HUES48 (cell line): Measurements from ENCODE around the gene EMC8.

Experiments
- H3K27ac ChIP-seq: one replicate; pipeline ENCODE4 v1.7.0; 2013; ENCODE audit warnings: low read depth, low read length, inconsistent platforms
- H3K27me3 ChIP-seq: 2 replicates; pipeline ENCODE4 v1.6.1; 2013; ENCODE audit warnings: mild to moderate bottlenecking, low read length; ENCODE audit not compliant: control insufficient read depth, insufficient read depth
- H3K36me3 ChIP-seq: 2 replicates; pipeline ENCODE4 v1.6.1; 2013; ENCODE audit warnings: low read length; ENCODE audit not compliant: control insufficient read depth, insufficient read depth
- H3K4me1 ChIP-seq: 2 replicates; pipeline ENCODE4 v1.6.1; 2013; ENCODE audit warnings: mild to moderate bottlenecking, low read length; ENCODE audit not compliant: control insufficient read depth, insufficient read depth
- H3K4me3 ChIP-seq: 2 replicates; pipeline ENCODE4 v1.5.1; 2013; ENCODE audit warnings: mild to moderate bottlenecking, low read depth, low read length
- H3K9ac ChIP-seq: 2 replicates; pipeline ENCODE4 v1.6.1; 2013; ENCODE audit warnings: mild to moderate bottlenecking, low read depth, low read length, moderate library complexity
- H3K9me3 ChIP-seq: 2 replicates; pipeline ENCODE4 v1.6.1; 2013; ENCODE audit warnings: low read length; ENCODE audit not compliant: control insufficient read depth, insufficient read depth

EMC8 gene

DNA sequence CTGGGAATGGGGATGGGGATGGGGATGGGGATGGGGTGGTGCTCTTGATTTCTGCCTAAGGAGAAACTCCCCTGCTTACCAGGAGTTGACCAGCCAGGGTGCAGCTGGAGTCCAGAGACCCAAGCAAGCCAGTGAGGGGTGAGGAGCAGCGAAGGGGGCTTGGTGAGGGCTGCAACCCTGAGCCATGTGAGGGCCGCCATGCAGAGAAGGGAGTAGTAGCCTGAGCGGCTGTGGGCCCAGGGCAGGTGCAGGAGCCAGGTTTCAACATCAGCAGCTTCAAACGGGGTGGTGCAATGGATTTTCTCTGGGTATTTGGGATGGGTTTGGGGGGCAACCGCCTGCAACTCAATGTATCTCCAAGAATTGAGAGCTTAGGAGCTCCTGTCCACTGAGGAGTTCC lies 35.4 kb upstream of the EMC8 start:
- Histone ChIP-seq H3K27me3 (no peaks in the 10 kb centered on the region), H3K36me3 (no peaks in the 10 kb centered on the region), H3K27ac (no peak overlapping the region), H3K4me3 (no peak overlapping the region), H3K4me1 (no peaks in the 10 kb centered on the region), H3K9ac (no peak overlapping the region), H3K9me3 (peaks cover 7% of the 10 kb centered on the region; the same call in 1 of the 2 replicates)

DNA sequence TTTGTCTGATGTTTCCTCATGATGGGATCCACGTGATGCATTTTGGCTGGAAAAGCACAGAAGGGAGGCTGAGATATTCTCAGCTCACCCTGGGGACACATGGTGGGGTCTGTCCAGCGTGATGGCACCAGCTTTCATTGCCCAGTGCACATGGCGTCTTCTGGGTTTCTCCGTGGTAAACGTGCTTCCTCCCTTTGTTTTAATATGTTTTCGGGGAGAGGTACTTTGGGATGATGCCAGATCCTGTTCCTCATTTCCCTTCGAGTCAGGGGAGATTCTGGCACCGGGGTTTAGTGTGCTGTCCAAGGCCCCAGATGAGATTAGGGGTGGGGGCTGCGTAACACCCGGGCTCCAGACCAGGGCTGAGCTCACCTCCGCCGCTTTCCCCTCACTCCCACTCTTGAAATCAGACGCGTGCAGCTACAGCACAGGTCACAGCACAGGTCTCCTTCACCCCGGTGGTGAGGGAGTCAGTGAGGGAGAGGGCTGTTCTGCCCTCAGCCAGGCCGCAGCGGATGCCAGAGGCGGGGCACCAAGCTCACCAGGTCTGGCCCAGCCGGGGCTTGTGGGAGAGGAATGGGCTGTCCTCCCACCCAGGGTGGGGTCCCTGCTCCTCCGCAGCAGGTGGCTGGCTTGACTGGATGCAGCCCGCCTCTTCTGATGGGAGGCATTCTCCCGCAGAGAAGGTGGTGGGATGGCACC lies 34.0 kb upstream of the EMC8 start:
- H3K27ac ChIP-seq: no peak overlapping the region
- peaks cover 7% of the 10 kb centered on the region; the same call in 1 of the 2 replicates for H3K9me3 ChIP-seq
- H3K27me3 ChIP-seq: no peaks in the 10 kb centered on the region
- H3K4me3 ChIP-seq: no peak overlapping the region
- no peaks in the 10 kb centered on the region for H3K4me1 ChIP-seq
- no peak overlapping the region for H3K9ac ChIP-seq
- no peaks in the 10 kb centered on the region for H3K36me3 ChIP-seq

DNA sequence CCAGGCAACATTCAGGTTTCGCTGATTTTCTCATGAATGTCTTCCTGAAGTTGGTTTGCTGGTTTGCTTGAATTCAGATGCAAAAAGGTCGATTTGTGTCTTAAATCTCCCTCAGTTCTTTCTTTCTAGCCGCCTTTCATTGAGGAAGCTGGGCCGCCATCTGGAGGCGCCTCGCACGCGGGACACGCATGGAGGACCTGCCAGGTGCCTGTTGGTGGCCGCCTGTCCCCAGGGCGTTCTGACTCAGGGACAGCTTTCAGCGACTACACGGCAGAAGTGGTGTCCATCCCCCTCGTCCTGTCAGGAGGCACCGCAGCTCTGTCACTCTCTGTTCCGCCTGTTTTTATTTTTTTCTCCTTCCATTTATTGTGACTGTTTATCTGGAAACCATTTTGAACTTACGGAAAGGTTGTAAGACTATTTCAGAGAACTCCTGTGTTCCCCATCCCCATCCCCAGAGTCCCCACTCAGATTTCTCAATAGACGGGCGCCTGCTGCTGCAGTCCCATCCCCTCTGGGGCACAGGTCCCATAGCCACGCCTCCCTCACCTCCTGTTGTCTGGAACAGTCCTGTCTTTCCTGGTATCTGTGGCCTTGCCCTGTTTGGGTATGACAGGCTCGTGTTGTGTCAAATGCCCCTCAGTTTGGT lies 33.4 kb upstream of the EMC8 start:
- H3K36me3 ChIP-seq: no peaks in the 10 kb centered on the region
- peaks cover 7% of the 10 kb centered on the region; the same call in 1 of the 2 replicates for H3K9me3 ChIP-seq
- no peaks in the 10 kb centered on the region for H3K4me1 ChIP-seq
- no peak overlapping the region for H3K4me3 ChIP-seq
- H3K27ac ChIP-seq: no peak overlapping the region
- no peak overlapping the region for H3K9ac ChIP-seq
- no peaks in the 10 kb centered on the region for H3K27me3 ChIP-seq

GRCh38 chr16:85830821-85831220 lies 31.5 kb upstream of the EMC8 start:
- Histone ChIP-seq H3K27ac (no peak overlapping the region), H3K27me3 (no peaks in the 10 kb centered on the region), H3K9ac (no peak overlapping the region), H3K9me3 (peaks cover 7% of the 10 kb centered on the region; the same call in 1 of the 2 replicates), H3K36me3 (no peaks in the 10 kb centered on the region), H3K4me1 (no peaks in the 10 kb centered on the region), H3K4me3 (no peak overlapping the region)

DNA sequence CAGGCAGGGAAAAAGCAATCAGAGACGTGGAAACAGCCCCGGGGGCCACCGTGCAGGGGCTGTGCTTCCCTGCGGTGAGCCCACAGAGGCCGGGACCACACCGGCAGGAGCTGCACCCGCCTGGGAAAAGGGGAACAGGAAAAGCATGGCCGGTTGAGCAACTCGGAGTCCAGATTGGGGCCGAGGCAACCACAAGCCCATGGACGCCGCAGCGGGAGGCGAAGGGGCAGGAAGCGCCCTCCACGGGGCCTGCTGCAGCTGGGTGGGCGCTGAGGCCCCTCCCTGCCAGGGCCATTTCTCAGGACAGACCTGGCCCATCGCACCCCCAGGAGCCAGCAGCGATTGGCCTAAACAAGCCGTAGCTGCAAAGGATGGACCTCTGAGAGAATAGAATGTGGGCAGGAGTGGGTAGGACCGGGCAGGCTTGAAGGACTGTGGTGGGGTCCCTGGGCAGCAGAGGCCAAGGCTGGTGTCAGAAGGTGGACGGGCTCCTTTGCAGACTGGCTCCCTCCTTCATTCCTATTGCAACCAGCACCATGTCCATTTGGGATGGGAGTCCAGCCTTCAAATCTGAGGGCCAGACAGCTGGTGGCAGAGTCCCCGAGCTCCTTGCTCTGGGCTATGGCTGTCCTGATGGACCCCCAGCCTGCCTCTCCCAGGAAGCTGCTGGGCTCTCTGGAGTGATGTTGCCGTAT lies 30.6 kb upstream of the EMC8 start:
- Histone ChIP-seq H3K4me3 (no peak overlapping the region), H3K9ac (no peak overlapping the region), H3K9me3 (peaks cover 7% of the 10 kb centered on the region; the same call in 1 of the 2 replicates), H3K27me3 (no peaks in the 10 kb centered on the region), H3K36me3 (no peaks in the 10 kb centered on the region), H3K4me1 (no peaks in the 10 kb centered on the region), H3K27ac (no peak overlapping the region)

DNA sequence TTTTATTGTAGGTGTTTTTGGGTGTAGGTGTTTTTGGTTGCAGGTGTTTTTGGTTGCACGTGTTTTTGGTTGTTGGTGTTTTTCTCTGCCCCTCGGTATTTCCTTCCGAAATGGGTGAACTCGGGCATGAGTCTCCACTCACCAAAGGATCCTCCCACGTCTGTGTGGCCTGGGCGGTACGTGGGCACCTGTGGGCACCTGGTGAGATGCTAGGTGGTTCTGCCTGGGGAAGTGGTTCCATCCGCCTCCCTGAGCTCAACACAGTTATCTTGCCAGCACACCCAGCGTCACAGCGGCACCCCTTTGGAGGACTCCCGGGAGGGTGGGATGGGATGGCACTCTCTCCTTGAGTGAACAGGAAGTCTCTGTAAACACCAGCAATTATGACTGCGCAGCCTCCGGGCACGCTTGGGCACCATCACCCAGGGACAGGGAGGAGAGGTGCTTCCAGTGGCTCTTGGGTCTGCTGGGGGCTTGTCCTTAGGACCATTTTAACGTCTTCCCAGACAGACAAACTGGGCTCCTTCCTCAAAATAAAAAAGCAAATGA lies 29.9 kb upstream of the EMC8 start:
- Histone ChIP-seq H3K27me3 (no peaks in the 10 kb centered on the region), H3K36me3 (no peaks in the 10 kb centered on the region), H3K9me3 (peaks cover 7% of the 10 kb centered on the region; the same call in 1 of the 2 replicates), H3K27ac (no peak overlapping the region), H3K4me1 (no peaks in the 10 kb centered on the region), H3K9ac (no peak overlapping the region), H3K4me3 (no peak overlapping the region)

- Histone ChIP-seq H3K27ac (no peak overlapping the region), H3K27me3 (no peaks in the 10 kb centered on the region), H3K9ac (no peak overlapping the region), H3K4me1 (no peaks in the 10 kb centered on the region), H3K36me3 (no peaks in the 10 kb centered on the region), H3K9me3 (peaks cover 5% of the 10 kb centered on the region; the same call in 1 of the 2 replicates), H3K4me3 (no peak overlapping the region)
These were observed 28.8 kb upstream of the EMC8 start for GRCh38 chr16:85828166-85828565.

DNA sequence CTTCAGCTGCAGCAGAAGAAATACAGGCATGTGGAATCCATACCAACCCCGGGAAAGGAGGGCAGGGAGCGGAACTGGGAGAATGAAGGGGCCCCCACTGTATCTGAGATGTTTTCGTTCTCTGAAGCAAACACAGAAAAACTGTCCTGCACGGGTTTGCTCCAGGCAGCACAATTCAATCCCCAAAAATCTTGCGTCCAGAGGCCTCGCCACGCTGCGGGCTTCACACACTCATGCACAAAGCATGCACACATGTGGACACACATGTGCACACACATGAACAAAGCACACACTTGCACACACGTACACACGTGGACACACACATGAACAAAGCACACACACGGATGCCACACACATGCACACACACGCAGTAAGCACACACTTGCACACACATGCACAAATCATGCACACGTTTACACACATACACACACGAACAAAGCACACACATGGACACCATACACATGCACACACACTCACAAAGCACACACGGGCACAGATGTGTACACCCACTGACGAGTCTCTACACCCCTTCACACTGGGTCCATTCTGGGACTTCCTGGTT lies 27.4 kb upstream of the EMC8 start:
- Histone ChIP-seq H3K27me3 (no peaks in the 10 kb centered on the region), H3K9me3 (no peaks in the 10 kb centered on the region), H3K36me3 (no peaks in the 10 kb centered on the region), H3K9ac (no peak overlapping the region), H3K4me1 (no peaks in the 10 kb centered on the region), H3K27ac (no peak overlapping the region), H3K4me3 (no peak overlapping the region)

- Histone ChIP-seq H3K27me3 (peaks cover 9% of the 10 kb centered on the region), H3K4me1 (no peaks in the 10 kb centered on the region), H3K36me3 (no peaks in the 10 kb centered on the region), H3K9ac (no peak overlapping the region), H3K27ac (no peak overlapping the region), H3K9me3 (no peaks in the 10 kb centered on the region), H3K4me3 (no peak overlapping the region)
These were observed 26.0 kb upstream of the EMC8 start for GRCh38 chr16:85825326-85825725.

DNA sequence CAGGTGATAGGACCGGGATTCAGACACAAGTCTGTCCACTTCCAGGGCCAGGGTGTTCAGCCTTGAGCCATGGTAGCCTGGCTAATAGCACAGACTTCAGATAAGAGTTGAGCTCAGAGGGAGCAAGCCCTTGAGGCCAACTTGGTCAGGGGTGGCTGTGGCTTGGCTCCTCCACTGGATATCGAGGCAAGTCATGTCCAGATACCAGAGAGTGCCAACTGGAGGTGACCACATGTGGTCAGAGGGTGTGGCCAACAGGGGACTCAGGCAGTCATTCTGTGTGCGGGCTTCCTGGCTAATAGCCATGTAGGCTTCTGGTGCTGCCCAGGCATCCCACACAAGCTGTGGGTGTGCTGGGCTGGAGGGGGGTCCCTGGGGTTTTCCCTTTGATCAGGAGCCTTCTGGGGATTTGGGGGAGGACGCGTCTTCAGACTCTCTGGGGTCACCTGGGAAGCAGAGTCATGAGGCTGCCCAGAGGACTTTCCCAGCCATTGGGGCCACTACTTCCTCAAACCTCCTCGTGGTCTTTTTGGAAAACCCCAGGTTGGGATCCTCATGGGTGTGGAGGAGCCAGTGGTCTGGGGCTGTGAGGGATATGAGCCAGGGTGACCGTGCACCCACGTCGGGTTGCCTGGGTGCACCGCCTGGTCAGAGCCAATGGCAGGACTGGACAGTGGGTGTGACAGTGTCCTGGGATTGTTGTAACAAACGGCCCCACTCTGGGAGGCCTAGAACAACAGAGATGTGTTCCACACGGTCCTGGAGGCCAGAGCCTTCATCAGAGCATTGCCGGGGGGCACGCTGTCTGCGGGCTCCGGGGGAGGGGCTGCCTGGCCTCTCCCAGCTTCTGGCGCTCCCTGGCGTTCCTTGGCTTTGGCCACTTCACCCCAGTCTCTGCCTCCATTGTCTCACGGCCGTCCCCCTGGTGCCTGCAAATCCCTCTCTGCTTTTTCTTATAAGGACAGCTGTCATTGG lies 25.1 kb upstream of the EMC8 start:
- Histone ChIP-seq H3K27ac (no peak overlapping the region), H3K9ac (no peak overlapping the region), H3K4me1 (no peaks in the 10 kb centered on the region), H3K36me3 (no peaks in the 10 kb centered on the region), H3K27me3 (peaks cover 12% of the 10 kb centered on the region), H3K4me3 (no peak overlapping the region), H3K9me3 (no peaks in the 10 kb centered on the region)
